GM12865 (cell line): ENCODE data around the gene EP300.

Experiments used
- DNase-seq: peaks from one replicate; pipeline ENCODE4 v3.0.0; 2010; ENCODE audit warnings: low read depth
- H3K4me3 ChIP-seq: 2 replicates; pipeline ENCODE4 v1.5.1; 2011; ENCODE audit warnings: mild to moderate bottlenecking, low read depth, low read length, control low read depth
- CTCF ChIP-seq: IDR thresholded peaks from 2 replicates; pipeline ENCODE4 v1.5.1; 2011; ENCODE audit warnings: low read length, control low read depth, low read depth, inconsistent platforms; ENCODE audit not compliant: insufficient read depth; ENCODE audit errors: missing control alignments

Gene EP300

GRCh38 chr22:41157083-41157482 is 64.7 kb downstream of the EP300 start:
- DNase-seq = no peak
- TF ChIP-seq CTCF = no peak
- H3K4me3 ChIP-seq = no peak overlapping the region

DNA sequence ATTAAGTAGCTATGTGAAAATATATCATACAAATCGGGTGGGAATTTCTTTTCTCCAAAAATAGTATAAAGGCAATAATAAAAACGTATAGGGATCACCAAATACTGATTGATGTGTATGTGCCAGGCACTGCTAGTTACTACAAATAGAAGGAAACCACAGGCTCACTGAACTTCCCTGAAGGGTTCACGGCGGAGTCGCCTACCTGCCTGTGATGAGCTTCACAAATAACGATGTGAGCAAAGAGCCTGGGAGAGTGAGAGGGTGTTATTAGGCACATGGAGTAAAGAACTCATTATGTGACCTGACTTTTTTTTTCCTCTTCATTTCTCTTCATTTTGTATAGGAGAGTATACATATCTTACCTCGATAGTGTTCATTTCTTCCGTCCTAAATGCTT is 76.8 kb downstream of the EP300 start:
- no peak for DNase-seq
- TF ChIP-seq CTCF = no peak
- no peak overlapping the region for H3K4me3 ChIP-seq

GRCh38 chr22:41171996-41172395 is 79.6 kb downstream of the EP300 start:
- TF ChIP-seq CTCF = no peak
- H3K4me3 ChIP-seq = no peak overlapping the region
- DNase-seq = no peak

GRCh38 chr22:41175546-41175945 is 83.2 kb downstream of the EP300 start:
- TF ChIP-seq CTCF = no peak
- no peak overlapping the region for H3K4me3 ChIP-seq
- no peak for DNase-seq

- no peak overlapping the region for H3K4me3 ChIP-seq
- no peak for DNase-seq
- no peak for TF ChIP-seq CTCF
These were observed 84.7 kb downstream of the EP300 start for GRCh38 chr22:41177040-41177621.

DNA sequence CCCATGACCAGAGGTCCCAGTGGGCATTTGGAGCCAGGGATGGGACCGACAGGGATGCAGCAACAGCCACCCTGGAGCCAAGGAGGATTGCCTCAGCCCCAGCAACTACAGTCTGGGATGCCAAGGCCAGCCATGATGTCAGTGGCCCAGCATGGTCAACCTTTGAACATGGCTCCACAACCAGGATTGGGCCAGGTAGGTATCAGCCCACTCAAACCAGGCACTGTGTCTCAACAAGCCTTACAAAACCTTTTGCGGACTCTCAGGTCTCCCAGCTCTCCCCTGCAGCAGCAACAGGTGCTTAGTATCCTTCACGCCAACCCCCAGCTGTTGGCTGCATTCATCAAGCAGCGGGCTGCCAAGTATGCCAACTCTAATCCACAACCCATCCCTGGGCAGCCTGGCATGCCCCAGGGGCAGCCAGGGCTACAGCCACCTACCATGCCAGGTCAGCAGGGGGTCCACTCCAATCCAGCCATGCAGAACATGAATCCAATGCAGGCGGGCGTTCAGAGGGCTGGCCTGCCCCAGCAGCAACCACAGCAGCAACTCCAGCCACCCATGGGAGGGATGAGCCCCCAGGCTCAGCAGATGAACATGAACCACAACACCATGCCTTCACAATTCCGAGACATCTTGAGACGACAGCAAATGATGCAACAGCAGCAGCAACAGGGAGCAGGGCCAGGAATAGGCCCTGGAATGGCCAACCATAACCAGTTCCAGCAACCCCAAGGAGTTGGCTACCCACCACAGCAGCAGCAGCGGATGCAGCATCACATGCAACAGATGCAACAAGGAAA is 85.4 kb downstream of the EP300 start:
- DNase-seq = no peak
- no peak for TF ChIP-seq CTCF
- H3K4me3 ChIP-seq = no peak overlapping the region
